DOHH2 (cell line): ENCODE data around the gene TTC7B.

ENCODE experiments used
- H3F3A ChIP-seq: fragments of 200-600 bp; sonication (generic), shearing (Covaris generic); 2 replicates; pipeline ENCODE4 v1.6.0; 2016; ENCODE audit warnings: antibody characterized with exemption, mild to moderate bottlenecking; ENCODE audit not compliant: control insufficient read depth, insufficient read depth
- H3K27ac ChIP-seq: fragments of 200-600 bp; sonication (generic); 2 replicates; pipeline ENCODE4 v1.5.1; 2014; ENCODE audit warnings: low read depth, mild to moderate bottlenecking, low read length, moderate library complexity
- H3K27me3 ChIP-seq: fragments of 200-600 bp; sonication (generic); 2 replicates; pipeline ENCODE4 v1.6.1; 2014; ENCODE audit warnings: mild to moderate bottlenecking, low read length, mixed read lengths; ENCODE audit not compliant: control insufficient read depth
- H3K36me3 ChIP-seq: fragments of 200-600 bp; sonication (generic); 2 replicates; pipeline ENCODE4 v1.6.1; 2014; ENCODE audit warnings: mild to moderate bottlenecking, low read length, moderate library complexity, mixed read lengths; ENCODE audit not compliant: control insufficient read depth
- H3K4me1 ChIP-seq: fragments of 200-600 bp; sonication (generic); 2 replicates; pipeline ENCODE4 v1.6.1; 2014; ENCODE audit warnings: mild to moderate bottlenecking, low read length, mixed read lengths; ENCODE audit not compliant: control insufficient read depth
- H3K4me2 ChIP-seq: fragments of 200-600 bp; sonication (generic); 2 replicates; pipeline ENCODE4 v1.6.0; 2014; ENCODE audit warnings: mild to moderate bottlenecking, low read length, moderate library complexity
- H3K4me3 ChIP-seq: fragments of 200-600 bp; sonication (generic); 2 replicates; pipeline ENCODE4 v1.5.1; 2014; ENCODE audit warnings: mild to moderate bottlenecking, low read length, mixed read lengths
- H3K79me2 ChIP-seq: fragments of 200-600 bp; sonication (generic); 2 replicates; pipeline ENCODE4 v1.6.1; 2014; ENCODE audit warnings: mild to moderate bottlenecking, low read length, mixed read lengths; ENCODE audit not compliant: control insufficient read depth
- H3K9me2 ChIP-seq: fragments of 200-600 bp; sonication (generic); replicated peaks from 2 replicates; pipeline ENCODE4 v1.6.1; 2014; ENCODE audit warnings: mild to moderate bottlenecking, low read length, mixed read lengths; ENCODE audit not compliant: control insufficient read depth
- H3K9me3 ChIP-seq: fragments of 200-600 bp; sonication (generic); 2 replicates; pipeline ENCODE4 v1.6.1; 2014; ENCODE audit warnings: antibody characterized with exemption, low read length, mixed read lengths; ENCODE audit not compliant: control insufficient read depth, insufficient read depth
- H4K20me1 ChIP-seq: fragments of 200-600 bp; sonication (generic); 2 replicates; pipeline ENCODE4 v1.6.0; 2014; ENCODE audit warnings: low read depth, mild to moderate bottlenecking, antibody characterized with exemption, low read length, moderate library complexity; ENCODE audit not compliant: control insufficient read depth, insufficient read depth
- EZH2phosphoT487 ChIP-seq: fragments of 200-600 bp; sonication (generic); IDR thresholded peaks from 2 replicates; pipeline ENCODE4 v1.6.1; 2017; ENCODE audit warnings: borderline replicate concordance, mild to moderate bottlenecking, antibody characterized with exemption, low read length, moderate library complexity, mixed read lengths
- TF ChIP-seq, protein P1 (sequence below): fragments of 200-600 bp; sonication (generic); IDR thresholded peaks from one replicate; pipeline ENCODE4 v1.5.1; 2014; ENCODE audit warnings: antibody characterized with exemption, mild to moderate bottlenecking, low read depth, low read length; ENCODE audit not compliant: poor library complexity, severe bottlenecking

Gene TTC7B

DNA sequence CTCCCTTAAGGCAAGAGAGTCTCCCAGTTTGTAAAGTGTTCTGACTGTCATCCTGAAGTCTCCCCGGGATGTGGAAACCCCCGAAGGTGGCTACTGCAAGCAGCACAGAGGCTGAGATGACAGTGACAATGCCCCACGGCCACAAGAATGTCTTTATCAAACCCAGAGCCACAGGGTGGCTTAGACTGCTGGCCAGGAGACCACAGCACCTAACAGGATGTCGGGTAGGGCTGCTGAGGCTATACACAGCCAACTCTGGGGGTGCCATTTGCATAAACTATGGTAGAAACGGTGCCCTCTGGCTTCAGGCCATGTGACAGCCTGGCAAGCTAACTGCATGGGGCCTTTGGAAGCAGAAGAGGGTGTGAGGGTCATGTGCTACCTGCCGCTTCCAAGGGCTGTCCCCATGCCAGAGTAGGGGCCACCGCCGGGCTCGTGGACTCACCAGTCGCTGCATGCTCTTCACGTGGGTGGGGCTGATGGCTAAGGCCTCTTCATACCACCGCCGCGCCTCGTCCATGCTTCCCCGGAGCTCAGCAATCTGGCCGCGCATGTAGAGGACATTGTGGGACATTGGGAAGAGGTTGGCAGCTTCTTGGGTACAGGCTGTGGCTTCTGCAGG lies 238.5 kb downstream of the TTC7B start:
- no peaks in the 10 kb centered on the region for H3K36me3 ChIP-seq
- H3K4me1 ChIP-seq: no peaks in the 10 kb centered on the region
- H3K79me2 ChIP-seq: no peaks in the 10 kb centered on the region
- TF ChIP-seq EZH2phosphoT487: no peak
- TF ChIP-seq, protein P1, sequence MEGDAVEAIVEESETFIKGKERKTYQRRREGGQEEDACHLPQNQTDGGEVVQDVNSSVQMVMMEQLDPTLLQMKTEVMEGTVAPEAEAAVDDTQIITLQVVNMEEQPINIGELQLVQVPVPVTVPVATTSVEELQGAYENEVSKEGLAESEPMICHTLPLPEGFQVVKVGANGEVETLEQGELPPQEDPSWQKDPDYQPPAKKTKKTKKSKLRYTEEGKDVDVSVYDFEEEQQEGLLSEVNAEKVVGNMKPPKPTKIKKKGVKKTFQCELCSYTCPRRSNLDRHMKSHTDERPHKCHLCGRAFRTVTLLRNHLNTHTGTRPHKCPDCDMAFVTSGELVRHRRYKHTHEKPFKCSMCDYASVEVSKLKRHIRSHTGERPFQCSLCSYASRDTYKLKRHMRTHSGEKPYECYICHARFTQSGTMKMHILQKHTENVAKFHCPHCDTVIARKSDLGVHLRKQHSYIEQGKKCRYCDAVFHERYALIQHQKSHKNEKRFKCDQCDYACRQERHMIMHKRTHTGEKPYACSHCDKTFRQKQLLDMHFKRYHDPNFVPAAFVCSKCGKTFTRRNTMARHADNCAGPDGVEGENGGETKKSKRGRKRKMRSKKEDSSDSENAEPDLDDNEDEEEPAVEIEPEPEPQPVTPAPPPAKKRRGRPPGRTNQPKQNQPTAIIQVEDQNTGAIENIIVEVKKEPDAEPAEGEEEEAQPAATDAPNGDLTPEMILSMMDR: no peak
- H3K9me2 ChIP-seq: no peaks in the 10 kb centered on the region
- H3K27ac ChIP-seq: no peak overlapping the region
- no peak overlapping the region for H3K4me3 ChIP-seq
- no peaks in the 10 kb centered on the region for H3K9me3 ChIP-seq
- no peaks in the 10 kb centered on the region for H4K20me1 ChIP-seq
- no peaks in the 10 kb centered on the region for H3K27me3 ChIP-seq
- H3K4me2 ChIP-seq: no peak overlapping the region
- no peaks in the 10 kb centered on the region for H3F3A ChIP-seq

DNA sequence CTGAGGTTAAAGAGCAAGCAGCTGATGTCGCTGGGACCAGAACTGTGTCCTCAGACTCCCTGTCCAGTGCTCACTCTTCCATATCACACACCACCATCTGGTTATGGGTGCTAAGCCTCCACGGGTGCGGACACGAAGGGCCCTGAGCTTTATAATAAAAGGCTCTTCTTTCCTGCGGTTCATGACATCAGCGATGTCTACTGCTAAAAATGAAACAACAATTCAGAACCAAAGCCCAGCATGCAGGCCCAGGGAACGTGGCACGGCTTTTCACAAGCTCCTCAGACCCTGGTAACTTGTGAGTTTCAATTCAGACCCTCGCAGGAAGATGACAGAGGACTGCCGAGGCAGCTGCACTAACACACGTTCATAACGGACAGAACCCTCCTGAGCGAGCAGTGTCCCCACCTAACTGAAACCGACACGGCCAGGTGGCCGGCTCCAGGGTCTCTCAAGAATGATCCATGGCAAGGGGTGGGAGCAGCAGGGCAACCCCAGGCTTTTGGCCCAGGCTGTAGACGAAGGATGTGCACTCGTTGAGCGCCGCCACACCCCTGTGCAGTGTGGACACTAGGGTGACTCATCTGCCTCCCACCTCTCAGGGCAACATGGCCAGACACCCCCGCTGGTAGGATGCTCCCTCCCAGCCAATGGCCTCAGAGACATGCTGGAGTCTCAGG lies 239.1 kb downstream of the TTC7B start:
- Histone ChIP-seq H3K9me3 (no peaks in the 10 kb centered on the region), H3K36me3 (no peaks in the 10 kb centered on the region), H3F3A (no peaks in the 10 kb centered on the region), H4K20me1 (no peaks in the 10 kb centered on the region), H3K4me1 (no peaks in the 10 kb centered on the region), H3K9me2 (no peaks in the 10 kb centered on the region), H3K79me2 (no peaks in the 10 kb centered on the region), H3K27ac (no peak overlapping the region), H3K27me3 (no peaks in the 10 kb centered on the region), H3K4me3 (no peak overlapping the region), H3K4me2 (no peak overlapping the region)
- TF ChIP-seq, protein P1: no peak
- no peak for TF ChIP-seq EZH2phosphoT487

DNA sequence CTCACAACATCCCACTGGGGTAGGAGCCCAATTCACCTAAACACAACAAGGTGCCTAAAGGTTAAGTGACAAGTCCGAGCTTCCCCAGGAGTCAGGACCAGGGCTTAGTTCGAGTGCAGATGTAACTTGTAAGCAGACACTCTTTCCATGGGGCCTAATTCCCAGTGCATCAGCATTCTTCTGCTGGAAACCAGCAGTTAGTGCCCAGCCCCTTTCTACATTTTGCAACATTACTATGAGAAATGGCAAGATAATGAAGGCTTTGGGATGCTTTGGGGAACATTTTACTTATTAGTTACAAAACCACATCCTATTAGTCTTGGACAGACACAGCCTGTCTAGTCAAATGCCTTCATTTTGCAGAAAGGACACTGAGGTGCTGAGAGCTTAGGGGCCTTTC lies 239.6 kb downstream of the TTC7B start:
- TF ChIP-seq EZH2phosphoT487: no peak
- TF ChIP-seq, protein P1: no peak
- H4K20me1 ChIP-seq: no peaks in the 10 kb centered on the region
- no peak overlapping the region for H3K4me3 ChIP-seq
- H3K9me3 ChIP-seq: no peaks in the 10 kb centered on the region
- no peaks in the 10 kb centered on the region for H3F3A ChIP-seq
- H3K4me1 ChIP-seq: no peaks in the 10 kb centered on the region
- H3K36me3 ChIP-seq: no peaks in the 10 kb centered on the region
- H3K4me2 ChIP-seq: no peak overlapping the region
- no peak overlapping the region for H3K27ac ChIP-seq
- no peaks in the 10 kb centered on the region for H3K27me3 ChIP-seq
- H3K79me2 ChIP-seq: no peaks in the 10 kb centered on the region
- no peaks in the 10 kb centered on the region for H3K9me2 ChIP-seq
